CD4-positive, CD25-positive, alpha-beta regulatory T cell (primary cell): Measurements from ENCODE around the gene PYGM. TPM values are rescaled to one million over a fixed set of nuclear protein-coding genes. Genes with fewer than 3 reads are reported as not detected.
A peak's percentile ranks its signal among the peaks of the same experiment; 100 is the strongest.
"Not testable (repeated sequence)": the region's sequence is repeated elsewhere in the genome, so short reads cannot be mapped to it uniquely, and the experiment has no call there.

Experiments
- ATAC-seq, 2 donors: fragments of 150-1000 bp; cut with Tn5 transposase; one replicate each; pipeline ENCODE4 v1.10.0; 2021; ENCODE audit warnings: low read depth in 2 of 2, moderate number of reproducible peaks in 2 of 2, moderate library complexity in 1 of 2
- DNase-seq, 3 donors: peaks; one replicate each; pipeline versions ENCODE4 v3.0.0 to v3.0.0-alpha.2; 2012 to 2022; ENCODE audit warnings: mixed read lengths in 1 of 3
- H3K27ac ChIP-seq: one replicate; pipeline ENCODE4 v1.7.0; 2013; ENCODE audit warnings: mild to moderate bottlenecking, low read length; ENCODE audit not compliant: insufficient read depth, poor library complexity, severe bottlenecking
- H3K27me3 ChIP-seq: one replicate; pipeline ENCODE4 v1.7.0; 2013; ENCODE audit warnings: low read length; ENCODE audit not compliant: control insufficient read depth, insufficient read depth
- H3K36me3 ChIP-seq: one replicate; pipeline ENCODE4 v1.7.0; 2013; ENCODE audit warnings: mild to moderate bottlenecking, low read length, moderate library complexity; ENCODE audit not compliant: control insufficient read depth, insufficient read depth
- H3K4me1 ChIP-seq: 2 replicates; pipeline ENCODE4 v1.7.0; 2013; ENCODE audit warnings: mild to moderate bottlenecking, low read length; ENCODE audit not compliant: insufficient read depth, control insufficient read depth, poor library complexity, severe bottlenecking
- H3K4me3 ChIP-seq: one replicate; pipeline ENCODE4 v1.7.0; 2013; ENCODE audit warnings: low read depth, mild to moderate bottlenecking, low read length, moderate library complexity
- H3K9me3 ChIP-seq, 2 experiments: 1 replicate in 1 of 2; 2 replicates in 1 of 2; pipeline ENCODE4 v1.7.0; 2013; ENCODE audit warnings: low read length in 2 of 2, mild to moderate bottlenecking in 1 of 2, moderate library complexity in 1 of 2; ENCODE audit not compliant: control insufficient read depth in 2 of 2
- H3K27ac Mint-ChIP-seq, 3 donors: one replicate each; pipeline ENCODE4 v1.8.0; 2020 to 2022; ENCODE audit warnings: mild to moderate bottlenecking in 3 of 3, mixed read lengths in 3 of 3, moderate library complexity in 2 of 3
- H3K27me3 Mint-ChIP-seq: one replicate; pipeline ENCODE4 v1.8.0; 2022; ENCODE audit warnings: mild to moderate bottlenecking, mixed read lengths
- H3K36me3 Mint-ChIP-seq: one replicate; pipeline ENCODE4 v1.8.0; 2020; ENCODE audit warnings: mixed read lengths
- H3K4me1 Mint-ChIP-seq, 4 donors: one replicate each; pipeline ENCODE4 v1.8.0; 2020 to 2022; ENCODE audit warnings: mixed read lengths in 4 of 4, mild to moderate bottlenecking in 1 of 4
- H3K4me3 Mint-ChIP-seq, 4 donors: one replicate each; pipeline ENCODE4 v1.8.0; 2020 to 2022; ENCODE audit warnings: mild to moderate bottlenecking in 4 of 4, mixed read lengths in 4 of 4, moderate library complexity in 3 of 4
- H3K9me3 Mint-ChIP-seq, 7 donors: one replicate each; pipeline ENCODE4 v1.8.0; 2020 to 2022; ENCODE audit warnings: mixed read lengths in 7 of 7, mild to moderate bottlenecking in 3 of 7, moderate library complexity in 2 of 7
- polyA plus RNA-seq, 4 donors: library from polyadenylated mRNA; unstranded; fragments of 300-500 nt; fragmentation: Illumina TruSeq; gene quantifications; one replicate each; pipeline ENCODE4 v1.2.3, GENCODE V29; 2021
- total RNA-seq: library from RNA; stranded (reverse); gene quantifications from one replicate; pipeline ENCODE4 v1.2.3, GENCODE V29; 2022

PYGM gene
- total and polyA plus RNA-seq, 5 donors from 2014 or later = 0.17 to 10.9 (median 0.43) TPM; not detected in 2

- H3K4me3 ChIP-seq, H3K9me3 ChIP-seq, H3K4me3 Mint-ChIP-seq, H3K4me1 Mint-ChIP-seq, H3K9me3 Mint-ChIP-seq, H3K27ac Mint-ChIP-seq, H3K4me1 ChIP-seq, ATAC-seq, H3K27ac ChIP-seq, H3K36me3 ChIP-seq, DNase-seq, H3K36me3 Mint-ChIP-seq: not testable (repeated sequence)
- peaks cover 15% of the 10 kb centered on the region for H3K27me3 ChIP-seq
- peaks cover 24% of the 10 kb centered on the region for H3K27me3 Mint-ChIP-seq
Measured at GRCh38 chr11:64701956-64702355, 57.8 kb downstream of the PYGM start.

GRCh38 chr11:64698427-64698826 is 61.3 kb downstream of the PYGM start:
- Histone ChIP-seq H3K4me1 (no peaks in the 10 kb centered on the region), H3K27me3 (peaks cover 5% of the 10 kb centered on the region), H3K27ac (no peak overlapping the region), H3K9me3 (no peaks in the 10 kb centered on the region), H3K36me3 (no peaks in the 10 kb centered on the region), H3K4me3 (no peak overlapping the region)
- H3K4me1 Mint-ChIP-seq = peaks cover 0 to 2% (median 0%) of the 10 kb centered on the region in 4 donors
- no peak overlapping the region for H3K4me3 Mint-ChIP-seq
- ATAC-seq (no peak), DNase-seq (no peak)
- no peaks in the 10 kb centered on the region for H3K36me3 Mint-ChIP-seq
- no peak overlapping the region for H3K27ac Mint-ChIP-seq
- H3K27me3 Mint-ChIP-seq = peaks cover 23% of the 10 kb centered on the region
- H3K9me3 Mint-ChIP-seq = peaks cover 0 to 3% (median 0%) of the 10 kb centered on the region in 7 donors

GRCh38 chr11:64697663-64698375 is 62.0 kb downstream of the PYGM start:
- H3K36me3 Mint-ChIP-seq = no peaks in the 10 kb centered on the region
- ATAC-seq (no peak), DNase-seq (no peak)
- peaks cover 0 to 3% (median 0%) of the 10 kb centered on the region in 7 donors for H3K9me3 Mint-ChIP-seq
- H3K4me1 Mint-ChIP-seq = peaks cover 0 to 5% (median 0%) of the 10 kb centered on the region in 4 donors
- Histone ChIP-seq H3K27me3 (peaks cover 5% of the 10 kb centered on the region), H3K4me1 (no peaks in the 10 kb centered on the region), H3K27ac (no peak overlapping the region), H3K4me3 (no peak overlapping the region), H3K36me3 (no peaks in the 10 kb centered on the region), H3K9me3 (no peaks in the 10 kb centered on the region)
- peak overlapping the region in 1 of 3 donors; percentile 15 for H3K27ac Mint-ChIP-seq
- H3K4me3 Mint-ChIP-seq = no peak overlapping the region
- peaks cover 29% of the 10 kb centered on the region for H3K27me3 Mint-ChIP-seq

Other genes starting within 250 kb of the PYGM start
- not detected for gene SLC22A11, start 204.0 kb downstream of the PYGM start, total RNA-seq
- gene SLC22A11, start 204.0 kb downstream of the PYGM start, polyA plus RNA-seq = not detected
- gene SLC22A12, start 168.8 kb downstream of the PYGM start, total RNA-seq = not detected
- gene SLC22A12, start 168.8 kb downstream of the PYGM start, polyA plus RNA-seq = not detected
- gene NRXN2, start 36.8 kb downstream of the PYGM start, total RNA-seq = 0.42 TPM
- gene NRXN2, start 36.8 kb downstream of the PYGM start, polyA plus RNA-seq = not detected
- gene RASGRP2, start 15.8 kb downstream of the PYGM start, total RNA-seq = 570 TPM
- gene RASGRP2, start 15.8 kb downstream of the PYGM start, polyA plus RNA-seq = 100 to 1,000 TPM; 140 to 170 (median 157) TPM
- gene SF1, start 18.6 kb upstream of the PYGM start, total RNA-seq = 1,361 TPM
- gene SF1, start 18.6 kb upstream of the PYGM start, polyA plus RNA-seq = 100 to 1,000 TPM in 1 of 4 donors, 10 to 100 TPM in 3; 75.0 to 100 (median 89.3) TPM
- gene MAP4K2, start 43.2 kb upstream of the PYGM start, total RNA-seq = 85.0 TPM
- gene MAP4K2, start 43.2 kb upstream of the PYGM start, polyA plus RNA-seq = 10 to 100 TPM; 31.5 to 39.5 (median 34.8) TPM
- 31.3 TPM for gene MEN1, start 50.6 kb upstream of the PYGM start, total RNA-seq
- 10 to 100 TPM; 20.9 to 26.1 (median 24.5) TPM for gene MEN1, start 50.6 kb upstream of the PYGM start, polyA plus RNA-seq
- gene CDC42BPG, start 84.7 kb upstream of the PYGM start, total RNA-seq = 11.6 TPM
- gene CDC42BPG, start 84.7 kb upstream of the PYGM start, polyA plus RNA-seq = under 1 TPM in 2 of 4 donors, not detected in 2; 0.11 to 0.13 TPM
- 201 TPM for gene EHD1, start 118.6 kb upstream of the PYGM start, total RNA-seq
- gene EHD1, start 118.6 kb upstream of the PYGM start, polyA plus RNA-seq = 100 to 1,000 TPM; 180 to 223 (median 183) TPM
- gene ATG2A, start 157.2 kb upstream of the PYGM start, total RNA-seq = 234 TPM
- 1 to 10 TPM; 5.8 to 8.0 (median 6.4) TPM for gene ATG2A, start 157.2 kb upstream of the PYGM start, polyA plus RNA-seq
- gene PPP2R5B, start 164.7 kb upstream of the PYGM start, total RNA-seq = 34.5 TPM
- 1 to 10 TPM; 3.6 to 4.9 (median 3.8) TPM for gene PPP2R5B, start 164.7 kb upstream of the PYGM start, polyA plus RNA-seq
- not detected for gene GPHA2, start 175.9 kb upstream of the PYGM start, total RNA-seq
- not detected for gene GPHA2, start 175.9 kb upstream of the PYGM start, polyA plus RNA-seq
- gene MAJIN, start 212.1 kb upstream of the PYGM start, total RNA-seq = not detected
- gene MAJIN, start 212.1 kb upstream of the PYGM start, polyA plus RNA-seq = under 1 TPM in 3 of 4 donors, not detected in 1; 0.46 to 0.64 (median 0.51) TPM
- not detected for gene BATF2, start 237.0 kb upstream of the PYGM start, total RNA-seq
- gene BATF2, start 237.0 kb upstream of the PYGM start, polyA plus RNA-seq = not detected